Breast epithelium (tissue), 3 donors: ENCODE measurements around the gene MT1B.
A peak's percentile ranks its signal among the peaks of the same experiment; 100 is the strongest.

ENCODE experiments used
- CTCF ChIP-seq, 3 donors: fragments of 450-650 bp; IDR thresholded peaks; one replicate each; pipeline ENCODE4 v1.5.1; 2016 to 2017; ENCODE audit warnings: antibody characterized with exemption in 3 of 3, mild to moderate bottlenecking in 3 of 3, moderate library complexity in 3 of 3
- POLR2AphosphoS5 ChIP-seq, 3 donors: sonication (generic); formaldehyde crosslinking; IDR thresholded peaks; one replicate each; pipeline ENCODE4 v1.6.1; 2017; ENCODE audit warnings: antibody characterized with exemption in 3 of 3

DNA sequence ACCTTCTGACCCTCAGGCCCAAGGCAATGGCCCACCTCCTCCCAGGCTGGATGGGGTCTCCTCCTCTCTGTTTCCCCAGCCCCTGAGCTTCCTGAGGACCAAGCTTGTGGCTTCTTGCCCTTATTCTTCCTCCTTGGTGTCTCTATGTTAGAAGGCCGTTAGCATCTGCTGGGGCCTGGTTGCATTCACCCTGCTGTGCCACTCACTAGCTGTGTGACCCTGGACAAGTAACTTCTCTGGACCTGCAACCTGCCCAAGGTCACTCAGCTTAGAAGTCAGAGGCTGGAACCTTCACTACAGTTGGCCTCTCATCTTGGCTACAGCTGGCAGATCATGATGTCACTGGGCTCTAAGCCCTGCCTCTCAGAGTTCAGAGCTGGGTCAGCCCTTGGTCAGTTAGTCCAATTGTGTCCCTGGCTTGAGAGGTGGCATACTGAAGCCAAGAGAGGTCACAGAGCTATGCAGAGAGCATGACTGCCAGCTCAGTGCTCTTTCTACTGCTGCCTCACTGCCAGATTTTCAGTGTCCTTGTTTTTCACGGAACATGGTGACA is 40.3 kb upstream of the MT1B start:
- TF ChIP-seq CTCF (IDR thresholded peaks at IDR 0.05) = no peak
- peak in 2 of 3 donors; percentile 33 to 53 for TF ChIP-seq POLR2AphosphoS5 (IDR thresholded peaks at IDR 0.05)
